ENCODE measurements around the gene TWNK. TPM values are rescaled to one million over a fixed set of nuclear protein-coding genes. Genes with fewer than 3 reads are reported as not detected.
A peak's percentile ranks its signal among the peaks of the same experiment; 100 is the strongest.

TWNK gene
- total and polyA plus RNA-seq, 8 donors: 2.3 to 30.8 (median 4.8) TPM; not detected in 1

- TF ChIP-seq CTCF (IDR thresholded peaks at IDR 0.05) (no peak), POLR2AphosphoS5 (IDR thresholded peaks at IDR 0.05) (no peak), EP300 (IDR thresholded peaks at IDR 0.05) (no peak), POLR2A (IDR thresholded peaks at IDR 0.05) (no peak)
- Histone ChIP-seq H3K27ac (peak overlapping the region; percentile 52 to 84 (median 74)), H3K4me1 (peaks cover 24 to 47% (median 40%) of the 10 kb centered on the region in 4 donors), H3K9me3 (no peaks in the 10 kb centered on the region), H3K27me3 (peaks cover 0 to 8% (median 0%) of the 10 kb centered on the region in 3 donors), H3K36me3 (peaks cover 0 to 17% (median 11%) of the 10 kb centered on the region in 4 donors), H3K4me3 (peak overlapping the region; percentile 66 to 69 (median 68))
- WGBS, 5 donors: 23 to 43% (median 31%) methylated on average over 13 of the region's 13 CpGs
- peak; percentile 51 to 81 for DNase-seq
- intact Hi-C loops (cut with DNase I; ENCODE audit: low total_unique reads): no loop called here
Measured at GRCh38 chr10:100970076-100970913, 17.0 kb upstream of the TWNK start.

- intact Hi-C loops (cut with DNase I; ENCODE audit: low total_unique reads): no loop called here
- H3K4me3 ChIP-seq: peak overlapping the region in 1 of 4 donors; percentile 66
- peaks cover 0 to 10% (median 4%) of the 10 kb centered on the region in 4 donors for H3K36me3 ChIP-seq
- peaks cover 24 to 47% (median 40%) of the 10 kb centered on the region in 4 donors for H3K4me1 ChIP-seq
- TF ChIP-seq EP300 (IDR thresholded peaks at IDR 0.05) (no peak), CTCF (IDR thresholded peaks at IDR 0.05) (no peak)
- H3K27ac ChIP-seq: peak overlapping the region in 4 of 5 donors; percentile 44 to 84 (median 54)
- H3K9me3 ChIP-seq: no peaks in the 10 kb centered on the region
- peaks cover 0 to 8% (median 0%) of the 10 kb centered on the region in 3 donors for H3K27me3 ChIP-seq
- WGBS, 5 donors: 41 to 62% (median 50%) methylated on average over 4 of the region's 4 CpGs
- DNase-seq: peak; percentile 51 to 75
Measured at GRCh38 chr10:100970914-100971811, 16.2 kb upstream of the TWNK start.

- Histone ChIP-seq H3K27me3 (peaks cover 0 to 8% (median 0%) of the 10 kb centered on the region in 3 donors), H3K4me3 (no peak overlapping the region), H3K36me3 (peaks cover 0 to 11% (median 3%) of the 10 kb centered on the region in 4 donors), H3K27ac (peak overlapping the region in 2 of 5 donors; percentile 44 to 84), H3K4me1 (peaks cover 24 to 47% (median 40%) of the 10 kb centered on the region in 4 donors), H3K9me3 (no peaks in the 10 kb centered on the region)
- intact Hi-C loops (cut with DNase I; ENCODE audit: low total_unique reads): no loop called here
- 75 to 79% (median 78%) methylated on average over 13 of the region's 13 CpGs for WGBS, 5 donors
- TF ChIP-seq POLR2A (IDR thresholded peaks at IDR 0.05): no peak
- no peak for TF ChIP-seq POLR2AphosphoS5 (IDR thresholded peaks at IDR 0.05)
- TF ChIP-seq CTCF (IDR thresholded peaks at IDR 0.05): no peak
- no peak for DNase-seq
Measured at GRCh38 chr10:100972115-100972903, 15.0 kb upstream of the TWNK start.

Measured in stomach (tissue), 9 donors.